ENCODE measurements around the gene HMCN2. TPM values are rescaled to one million over a fixed set of nuclear protein-coding genes. Genes with fewer than 3 reads are reported as not detected.

Gene HMCN2
- total and polyA plus RNA-seq, 2 experiments from 2014 or later = not detected

DNA sequence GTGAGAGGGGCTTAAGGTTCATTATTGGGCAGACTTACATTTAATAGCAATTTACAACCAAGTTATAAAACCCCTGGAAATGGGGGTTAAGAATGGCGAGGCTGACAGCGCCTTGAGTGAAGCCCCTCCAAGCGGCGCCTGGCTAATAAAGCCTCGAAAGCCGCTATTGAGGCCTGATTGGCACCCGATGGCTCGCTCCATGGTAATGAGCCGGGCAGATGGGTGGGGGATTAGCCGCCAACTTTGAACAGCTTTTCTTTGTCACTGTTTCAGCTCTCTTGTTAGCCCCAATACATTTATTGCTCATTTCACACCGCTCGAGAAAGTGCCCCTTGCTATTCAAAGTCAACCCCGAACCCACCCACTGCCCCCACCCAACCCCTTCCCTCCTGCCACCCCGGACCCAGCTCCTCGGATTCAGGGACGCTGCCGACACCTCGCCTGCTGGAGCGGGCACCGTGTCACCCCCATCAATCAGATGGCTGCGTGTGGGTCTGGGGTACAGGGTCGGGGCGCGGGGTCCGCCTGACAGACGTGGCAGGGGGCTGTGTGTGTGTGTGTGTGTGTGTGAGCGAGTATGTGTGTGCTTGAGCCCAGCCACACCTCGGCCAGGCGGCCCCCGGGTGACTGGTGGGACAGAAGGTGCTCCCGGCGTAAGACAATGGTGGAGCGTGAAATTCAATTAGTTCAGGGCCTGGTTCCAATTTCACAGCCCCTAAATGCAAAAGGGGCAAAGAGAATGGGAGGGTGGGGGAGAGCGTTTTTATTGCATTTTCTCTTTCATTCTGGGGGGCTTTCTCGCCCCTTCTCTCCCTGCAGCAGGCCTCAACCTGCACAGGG is 213.4 kb downstream of the HMCN2 start:
- no peak for DNase-seq
- Histone ChIP-seq H3K36me3 (ENCODE audit: low read depth) (no peaks in the 10 kb centered on the region), H3K79me2 (ENCODE audit: insufficient read depth) (no peaks in the 10 kb centered on the region), H4K20me1 (ENCODE audit: insufficient read depth) (no peaks in the 10 kb centered on the region), H3K4me3 (no peak overlapping the region), H3K27ac (no peak overlapping the region), H3K4me1 (ENCODE audit: insufficient read depth) (no peaks in the 10 kb centered on the region), H3F3A (ENCODE audit: insufficient read depth) (no peaks in the 10 kb centered on the region), H3K27me3 (replicated peaks; ENCODE audit: insufficient read depth) (no peaks in the 10 kb centered on the region), H3K9me3 (ENCODE audit: low read depth) (no peaks in the 10 kb centered on the region), H3K4me2 (ENCODE audit: unreplicated experiment) (no peak overlapping the region), H2AFZ (no peak overlapping the region), H3K9me2 (ENCODE audit: insufficient read depth) (no peaks in the 10 kb centered on the region), H3K9ac (no peak overlapping the region)
- no peak for TF ChIP-seq EZH2phosphoT487 (IDR thresholded peaks at IDR 0.05; ENCODE audit: insufficient read depth, low read depth)
- TF ChIP-seq EZH2 (IDR thresholded peaks at IDR 0.05; ENCODE audit: insufficient read depth, poor library complexity, severe bottlenecking) = no peak
- 84 to 90% methylated on average over 24 to 35 of the region's 35 CpGs for WGBS, 2 experiments (ENCODE audit: low coverage in 1 of 2, low lambda C conversion rate in 2 of 2, missing lambda C conversion rate in 2 of 2)
- in situ Hi-C loops (cut with MboI) = no loop called here

DNA sequence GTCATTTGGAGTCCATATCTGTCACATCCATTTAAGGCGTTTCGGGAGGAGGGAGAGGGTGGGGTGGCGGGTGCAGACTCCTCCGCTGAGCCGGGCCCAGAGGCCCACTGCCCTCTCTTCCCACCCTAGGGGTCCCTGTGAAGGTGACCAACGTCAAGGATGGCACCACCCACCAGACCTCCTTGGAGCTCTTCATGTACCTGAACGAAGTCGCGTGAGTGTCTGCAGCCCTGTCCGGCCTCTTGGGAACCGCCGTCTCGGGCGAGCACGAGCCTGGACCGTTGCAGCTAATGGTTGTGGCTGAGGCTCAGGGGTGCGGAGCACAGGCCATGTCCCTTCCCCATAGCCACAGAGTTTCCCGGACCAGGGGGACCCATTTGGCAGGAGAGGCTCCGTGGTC is 214.0 kb downstream of the HMCN2 start:
- H3K27me3 ChIP-seq (replicated peaks; ENCODE audit: insufficient read depth) = no peaks in the 10 kb centered on the region
- no peak overlapping the region for H3K4me2 ChIP-seq (ENCODE audit: unreplicated experiment)
- WGBS, 2 experiments (ENCODE audit: low coverage in 1 of 2, low lambda C conversion rate in 2 of 2, missing lambda C conversion rate in 2 of 2) = 92 to 93% methylated on average over 16 to 19 of the region's 19 CpGs
- H3K9me3 ChIP-seq (ENCODE audit: low read depth) = no peaks in the 10 kb centered on the region
- in situ Hi-C loops (cut with MboI) = no loop called here
- H4K20me1 ChIP-seq (ENCODE audit: insufficient read depth) = no peaks in the 10 kb centered on the region
- no peak overlapping the region for H3K27ac ChIP-seq
- no peak for TF ChIP-seq EZH2 (IDR thresholded peaks at IDR 0.05; ENCODE audit: insufficient read depth, poor library complexity, severe bottlenecking)
- no peak for TF ChIP-seq EZH2phosphoT487 (IDR thresholded peaks at IDR 0.05; ENCODE audit: insufficient read depth, low read depth)
- H3F3A ChIP-seq (ENCODE audit: insufficient read depth) = no peaks in the 10 kb centered on the region
- no peaks in the 10 kb centered on the region for H3K9me2 ChIP-seq (ENCODE audit: insufficient read depth)
- no peaks in the 10 kb centered on the region for H3K79me2 ChIP-seq (ENCODE audit: insufficient read depth)
- H3K4me1 ChIP-seq (ENCODE audit: insufficient read depth) = no peaks in the 10 kb centered on the region
- H3K4me3 ChIP-seq = no peak overlapping the region
- H3K36me3 ChIP-seq (ENCODE audit: low read depth) = no peaks in the 10 kb centered on the region; the same call in 1 of the 2 replicates
- no peak overlapping the region for H3K9ac ChIP-seq
- no peak for DNase-seq
- H2AFZ ChIP-seq = no peak overlapping the region

DNA sequence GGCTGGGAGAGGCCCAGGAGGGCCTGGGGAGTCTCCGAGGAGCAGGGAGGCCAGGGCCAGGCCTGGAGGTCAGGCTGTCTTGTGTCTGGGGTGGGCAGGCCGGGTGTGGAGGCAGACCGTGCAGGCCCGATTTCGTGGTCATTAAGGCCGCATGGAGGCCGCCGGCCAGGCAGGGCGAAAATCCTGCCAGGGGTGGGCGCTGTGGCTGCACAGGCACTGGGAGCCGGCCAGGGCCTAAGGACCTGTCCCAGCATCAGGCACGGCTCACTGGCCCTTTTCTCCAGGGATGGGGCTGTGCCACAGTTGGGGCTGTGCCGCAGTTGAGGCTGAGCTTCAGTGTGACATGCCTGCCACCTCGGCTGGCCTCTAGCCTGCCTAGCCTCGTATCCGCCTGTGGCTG is 215.1 kb downstream of the HMCN2 start:
- H3K4me1 ChIP-seq (ENCODE audit: insufficient read depth) = no peaks in the 10 kb centered on the region
- no peaks in the 10 kb centered on the region for H4K20me1 ChIP-seq (ENCODE audit: insufficient read depth)
- H3F3A ChIP-seq (ENCODE audit: insufficient read depth) = no peaks in the 10 kb centered on the region
- H3K79me2 ChIP-seq (ENCODE audit: insufficient read depth) = no peaks in the 10 kb centered on the region
- H3K4me2 ChIP-seq (ENCODE audit: unreplicated experiment) = no peak overlapping the region
- no peak for TF ChIP-seq EZH2phosphoT487 (IDR thresholded peaks at IDR 0.05; ENCODE audit: insufficient read depth, low read depth)
- TF ChIP-seq EZH2 (IDR thresholded peaks at IDR 0.05; ENCODE audit: insufficient read depth, poor library complexity, severe bottlenecking) = no peak
- no peak overlapping the region for H3K9ac ChIP-seq
- DNase-seq = no peak
- no peak overlapping the region for H3K4me3 ChIP-seq
- in situ Hi-C loops (cut with MboI) = loop anchor here (10.0 kb wide), 1 partner anchor 204 kb away; no protein-coding TSS in a partner anchor
- H3K27me3 ChIP-seq (replicated peaks; ENCODE audit: insufficient read depth) = no peaks in the 10 kb centered on the region
- H2AFZ ChIP-seq = no peak overlapping the region
- H3K36me3 ChIP-seq (ENCODE audit: low read depth) = no peaks in the 10 kb centered on the region; the same call in 1 of the 2 replicates
- H3K27ac ChIP-seq = no peak overlapping the region
- no peaks in the 10 kb centered on the region for H3K9me2 ChIP-seq (ENCODE audit: insufficient read depth)
- H3K9me3 ChIP-seq (ENCODE audit: low read depth) = no peaks in the 10 kb centered on the region
- 84 to 88% methylated on average over 12 to 16 of the region's 16 CpGs for WGBS, 2 experiments (ENCODE audit: low coverage in 1 of 2, low lambda C conversion rate in 2 of 2, missing lambda C conversion rate in 2 of 2)

DNA sequence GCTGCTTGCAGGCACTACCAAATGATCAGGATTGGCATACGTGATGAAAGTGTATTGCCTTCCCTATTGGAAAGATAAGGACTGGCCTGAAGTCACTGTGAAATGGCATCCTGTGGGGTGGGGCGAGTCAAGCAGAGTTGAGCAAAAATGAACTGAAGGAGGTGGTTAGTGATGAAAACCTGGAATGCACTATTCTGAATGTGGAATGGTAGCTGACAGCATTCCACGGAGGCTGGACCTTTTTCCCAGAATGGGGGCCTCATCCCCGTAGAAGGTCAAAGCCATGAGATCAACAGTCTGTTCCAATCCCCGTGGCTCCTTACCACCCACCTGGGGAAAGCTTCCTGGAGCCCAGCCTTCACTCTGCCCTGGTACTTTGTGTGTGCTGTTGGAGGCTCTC is 216.9 kb downstream of the HMCN2 start:
- Histone ChIP-seq H4K20me1 (ENCODE audit: insufficient read depth) (no peaks in the 10 kb centered on the region), H3K4me1 (ENCODE audit: insufficient read depth) (no peaks in the 10 kb centered on the region), H3K4me3 (no peak overlapping the region), H3K36me3 (ENCODE audit: low read depth) (no peaks in the 10 kb centered on the region; the same call in 1 of the 2 replicates), H3K79me2 (ENCODE audit: insufficient read depth) (no peaks in the 10 kb centered on the region), H3K27ac (no peak overlapping the region), H3K9ac (no peak overlapping the region), H3K4me2 (ENCODE audit: unreplicated experiment) (no peak overlapping the region), H2AFZ (no peak overlapping the region), H3K9me2 (ENCODE audit: insufficient read depth) (no peaks in the 10 kb centered on the region), H3F3A (ENCODE audit: insufficient read depth) (no peaks in the 10 kb centered on the region), H3K27me3 (replicated peaks; ENCODE audit: insufficient read depth) (no peaks in the 10 kb centered on the region), H3K9me3 (ENCODE audit: low read depth) (no peaks in the 10 kb centered on the region)
- no peak for DNase-seq
- 64 to 67% methylated on average over 4 to 5 of the region's 5 CpGs for WGBS, 2 experiments (ENCODE audit: low coverage in 1 of 2, low lambda C conversion rate in 2 of 2, missing lambda C conversion rate in 2 of 2)
- in situ Hi-C loops (cut with MboI) = loop anchor here (10.0 kb wide), 1 partner anchor 202 kb away; no protein-coding TSS in a partner anchor
- TF ChIP-seq EZH2 (IDR thresholded peaks at IDR 0.05; ENCODE audit: insufficient read depth, poor library complexity, severe bottlenecking) (no peak), EZH2phosphoT487 (IDR thresholded peaks at IDR 0.05; ENCODE audit: insufficient read depth, low read depth) (no peak)

All from GM23248 (cell line).